Neuronal stem cell (in vitro differentiated cells): Measurements from ENCODE around the gene KLHDC9.

Experiments used
- DNase-seq: peaks from one replicate; pipeline ENCODE4 v3.0.0-alpha.2; 2013; ENCODE audit warnings: low spot score
- H2AFZ ChIP-seq: one replicate; pipeline ENCODE4 v1.6.1; 2013; ENCODE audit warnings: mild to moderate bottlenecking, low read length, inconsistent platforms
- H2AK5ac ChIP-seq: 2 replicates; pipeline ENCODE4 v1.6.1; 2013; ENCODE audit warnings: low read depth, mild to moderate bottlenecking, inconsistent platforms, low read length, moderate library complexity, mixed read lengths
- H2BK120ac ChIP-seq: 2 replicates; pipeline ENCODE4 v1.6.1; 2013; ENCODE audit warnings: low read depth, mild to moderate bottlenecking, inconsistent platforms, low read length, moderate library complexity, mixed read lengths
- H2BK12ac ChIP-seq: one replicate; pipeline ENCODE4 v1.6.1; 2013; ENCODE audit warnings: low read length, inconsistent platforms
- H2BK15ac ChIP-seq: 2 replicates; pipeline ENCODE4 v1.6.1; 2013; ENCODE audit warnings: mild to moderate bottlenecking, low read length, inconsistent platforms, mixed read lengths
- H2BK5ac ChIP-seq: one replicate; pipeline ENCODE4 v1.6.1; 2013; ENCODE audit warnings: inconsistent platforms, mild to moderate bottlenecking, low read length, moderate library complexity
- H3K14ac ChIP-seq: one replicate; pipeline ENCODE4 v1.6.1; 2013; ENCODE audit warnings: low read length, inconsistent platforms
- H3K18ac ChIP-seq: 2 replicates; pipeline ENCODE4 v1.6.1; 2013; ENCODE audit warnings: low read length, inconsistent platforms
- H3K23ac ChIP-seq: 2 replicates; pipeline ENCODE4 v1.6.1; 2013; ENCODE audit warnings: low read depth, mild to moderate bottlenecking, mixed read lengths, low read length, inconsistent platforms; ENCODE audit not compliant: poor library complexity
- H3K27ac ChIP-seq: replicated peaks from 3 replicates; pipeline ENCODE4 v1.5.1; 2013; ENCODE audit warnings: low read length, inconsistent platforms
- H3K27me3 ChIP-seq, 3 experiments: 2 replicates each; pipeline ENCODE4 v1.6.1; 2013; ENCODE audit warnings: low read length in 3 of 3, mild to moderate bottlenecking in 2 of 3, inconsistent platforms in 1 of 3, low read depth in 1 of 3, mixed read lengths in 1 of 3, moderate library complexity in 1 of 3; ENCODE audit not compliant: control insufficient read depth in 3 of 3, insufficient read depth in 3 of 3
- H3K36me3 ChIP-seq, 2 donors: replicated peaks in 1 of 2; 2 replicates each; pipeline ENCODE4 v1.6.1; 2013; ENCODE audit warnings: low read length in 2 of 2; ENCODE audit not compliant: control insufficient read depth in 2 of 2, insufficient read depth in 2 of 2
- H3K4ac ChIP-seq: 2 replicates; pipeline ENCODE4 v1.6.1; 2013; ENCODE audit warnings: inconsistent platforms, mild to moderate bottlenecking, low read length, moderate library complexity
- H3K4me1 ChIP-seq, 2 donors: 1 replicate in 1 of 2; 2 replicates in 1 of 2; pipeline ENCODE4 v1.6.1; 2013; ENCODE audit warnings: low read length in 2 of 2, low read depth in 1 of 2; ENCODE audit not compliant: control insufficient read depth in 2 of 2, insufficient read depth in 1 of 2
- H3K4me2 ChIP-seq: one replicate; pipeline ENCODE4 v1.6.1; 2013; ENCODE audit warnings: mild to moderate bottlenecking, low read length, inconsistent platforms; ENCODE audit not compliant: insufficient read depth, poor library complexity, severe bottlenecking
- H3K4me3 ChIP-seq, 2 donors: 2 replicates each; pipeline ENCODE4 v1.5.1; 2013; ENCODE audit warnings: low read length in 2 of 2, mild to moderate bottlenecking in 2 of 2, inconsistent platforms in 1 of 2, moderate library complexity in 1 of 2
- H3K79me1 ChIP-seq: one replicate; pipeline ENCODE4 v1.6.1; 2013; ENCODE audit warnings: low read depth, mild to moderate bottlenecking, inconsistent platforms, low read length, moderate library complexity
- H3K9ac ChIP-seq: one replicate; pipeline ENCODE4 v1.6.1; 2013; ENCODE audit warnings: mild to moderate bottlenecking, low read depth, low read length, inconsistent platforms; ENCODE audit not compliant: poor library complexity
- H3K9me3 ChIP-seq, 2 donors: replicated peaks in 1 of 2; 2 replicates each; pipeline versions ENCODE3 to v1.6.1; 2013; ENCODE audit warnings: low read length in 2 of 2, mild to moderate bottlenecking in 2 of 2, inconsistent platforms in 1 of 2, low read depth in 1 of 2, mixed read lengths in 1 of 2, moderate library complexity in 1 of 2; ENCODE audit not compliant: control insufficient read depth in 2 of 2, insufficient read depth in 1 of 2
- H4K8ac ChIP-seq: one replicate; pipeline ENCODE4 v1.6.1; 2013; ENCODE audit warnings: low read depth, mild to moderate bottlenecking, inconsistent platforms, low read length, moderate library complexity
- H4K91ac ChIP-seq: one replicate; pipeline ENCODE4 v1.6.1; 2013; ENCODE audit warnings: low read length, low read depth, mild to moderate bottlenecking, inconsistent platforms; ENCODE audit not compliant: poor library complexity
- WGBS, 2 donors: extraction: QIAGEN DNeasy Blood & Tissue Kit; methylation state at CpG; one replicate each; pipeline ENCODE4 v1.1.7; 2013; ENCODE audit warnings: missing lambda C conversion rate in 2 of 2, mixed read lengths in 1 of 2; ENCODE audit not compliant: insufficient read length in 2 of 2, insufficient replicate concordance in 1 of 2; ENCODE audit errors: extremely low coverage in 2 of 2; 5-methylcytosine and 5-hydroxymethylcytosine counted together

KLHDC9 gene

DNA sequence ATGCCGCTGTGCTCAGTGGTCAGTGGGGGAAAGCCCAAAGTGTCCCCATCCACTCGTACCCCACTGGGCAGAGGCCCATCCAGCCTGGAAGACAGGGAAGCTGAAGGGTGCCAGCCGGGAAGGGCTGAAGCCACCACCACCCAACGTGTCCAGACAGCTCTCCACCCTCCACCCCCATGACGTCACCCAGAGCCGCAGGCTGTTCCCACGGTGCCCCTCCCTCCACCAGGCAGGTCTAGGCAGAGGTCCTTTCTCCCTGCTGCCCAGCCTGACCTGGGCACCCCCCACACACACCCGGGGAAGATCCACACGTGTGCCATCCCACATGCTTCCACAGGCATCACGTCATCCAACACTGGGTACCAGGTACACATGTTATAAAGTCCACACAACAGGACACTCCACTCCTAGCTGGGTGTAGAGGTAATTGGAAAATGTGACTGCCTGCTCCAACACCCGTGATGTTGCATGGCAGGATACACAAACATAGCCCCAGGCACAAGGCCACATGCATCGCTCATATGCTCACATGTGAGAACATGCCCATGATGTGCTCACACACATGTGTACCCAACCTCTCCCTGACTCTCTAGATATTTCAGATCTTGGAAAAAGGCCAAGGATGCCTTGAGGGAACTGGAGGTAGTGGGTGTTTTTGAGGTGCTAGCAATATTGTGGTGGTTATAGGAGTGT, 23.3 kb upstream of the KLHDC9 start:
- H3K27me3 ChIP-seq, result peaks cover 0 to 4% (median 0%) of the 10 kb centered on the region in 3 experiments
- H4K91ac ChIP-seq, result no peak overlapping the region
- H2AFZ ChIP-seq, result no peak overlapping the region
- peaks cover 4 to 22% of the 10 kb centered on the region in 2 donors for H3K4me1 ChIP-seq
- H3K9me3 ChIP-seq, result peaks cover 0 to 5% of the 10 kb centered on the region in 2 donors
- H3K4me3 ChIP-seq, result peak overlapping the region in 1 of 2 donors; percentile 17
- no peaks in the 10 kb centered on the region for H3K36me3 ChIP-seq
- H4K8ac ChIP-seq, result no peak overlapping the region
- no peak overlapping the region for H2BK15ac ChIP-seq
- no peaks in the 10 kb centered on the region for H3K79me1 ChIP-seq
- H3K27ac ChIP-seq, result no peak overlapping the region
- peak overlapping the region; percentile 92 for H3K14ac ChIP-seq
- H3K4ac ChIP-seq, result peak overlapping the region; percentile 27
- H2BK120ac ChIP-seq, result no peak overlapping the region
- peak overlapping the region; percentile 63 for H2BK12ac ChIP-seq
- no CpG with 5 or more reads among the region's 12 CpGs for WGBS, 2 donors
- no peak for DNase-seq
- H2AK5ac ChIP-seq, result peak overlapping the region; percentile 89
- no peak overlapping the region for H3K23ac ChIP-seq
- no peak overlapping the region for H3K9ac ChIP-seq
- H3K18ac ChIP-seq, result peak overlapping the region; percentile 38
- no peak overlapping the region for H3K4me2 ChIP-seq
- peak overlapping the region; percentile 11 for H2BK5ac ChIP-seq

DNA sequence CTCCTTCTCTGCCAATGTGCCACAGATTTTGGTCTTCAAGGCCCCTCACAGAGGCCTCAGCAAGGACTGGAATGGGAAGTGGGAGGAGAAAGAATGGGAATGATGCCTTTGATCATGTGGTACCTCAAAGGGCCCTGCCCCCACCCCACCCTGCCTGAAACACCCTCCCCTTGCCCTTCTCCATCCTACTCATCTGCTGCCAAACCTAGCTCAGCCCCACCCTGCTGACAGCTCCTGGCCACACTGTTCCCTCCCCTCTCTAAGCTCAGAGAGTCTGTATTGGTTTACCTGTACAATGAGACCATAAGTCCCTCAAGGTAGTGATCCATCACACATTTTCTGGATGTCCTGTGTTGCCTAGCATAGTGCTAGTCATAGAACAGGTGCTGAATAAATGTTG, 21.8 kb upstream of the KLHDC9 start:
- no peak overlapping the region for H4K8ac ChIP-seq
- H3K79me1 ChIP-seq, result no peaks in the 10 kb centered on the region
- peaks cover 0 to 8% (median 0%) of the 10 kb centered on the region in 3 experiments for H3K27me3 ChIP-seq
- no peak overlapping the region for H2AK5ac ChIP-seq
- no peak for DNase-seq
- peak overlapping the region; percentile 41 for H4K91ac ChIP-seq
- H2BK5ac ChIP-seq, result no peak overlapping the region
- H3K23ac ChIP-seq, result peak overlapping the region; percentile 29
- H3K9me3 ChIP-seq, result no peaks in the 10 kb centered on the region
- peak overlapping the region; percentile 13 for H3K18ac ChIP-seq
- H2BK12ac ChIP-seq, result no peak overlapping the region
- H2BK120ac ChIP-seq, result peak overlapping the region; percentile 8
- no peak overlapping the region for H3K9ac ChIP-seq
- H3K14ac ChIP-seq, result no peak overlapping the region
- H3K4me3 ChIP-seq, result no peak overlapping the region
- no peak overlapping the region for H3K4ac ChIP-seq
- no peak overlapping the region for H2BK15ac ChIP-seq
- no peak overlapping the region for H3K27ac ChIP-seq
- no peak overlapping the region for H3K4me2 ChIP-seq
- no peaks in the 10 kb centered on the region for H3K36me3 ChIP-seq
- no peak overlapping the region for H2AFZ ChIP-seq
- H3K4me1 ChIP-seq, result peaks cover 8 to 25% of the 10 kb centered on the region in 2 donors

DNA sequence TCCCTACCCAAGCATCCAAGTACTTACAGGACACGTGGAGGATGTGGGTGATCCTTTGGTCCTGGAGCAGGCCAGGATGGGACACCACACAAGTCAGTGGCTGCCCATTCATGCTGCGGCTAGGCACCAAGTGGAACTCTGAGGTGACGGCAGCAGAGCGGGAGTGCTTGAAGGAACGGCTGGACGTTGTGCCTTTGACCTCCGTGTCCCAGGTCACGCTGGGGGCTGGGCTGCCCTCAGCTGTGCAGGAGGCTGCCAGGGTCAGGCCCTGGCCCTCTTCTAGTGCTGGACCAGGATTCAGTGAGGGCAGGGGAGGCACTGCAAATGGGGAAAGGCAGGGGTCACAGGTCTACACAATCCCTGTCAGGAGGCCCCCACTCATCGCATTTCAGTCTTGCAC, 20.7 kb upstream of the KLHDC9 start:
- WGBS, 2 donors, result no CpG with 5 or more reads among the region's 9 CpGs
- H3K36me3 ChIP-seq, result no peaks in the 10 kb centered on the region
- H2BK12ac ChIP-seq, result no peak overlapping the region
- no peaks in the 10 kb centered on the region for H3K79me1 ChIP-seq
- peak overlapping the region; percentile 90 for H3K14ac ChIP-seq
- peak overlapping the region; percentile 77 for H3K18ac ChIP-seq
- no peak for DNase-seq
- H3K27ac ChIP-seq, result no peak overlapping the region
- no peak overlapping the region for H3K4me2 ChIP-seq
- H2BK15ac ChIP-seq, result no peak overlapping the region
- H3K4ac ChIP-seq, result no peak overlapping the region
- H4K91ac ChIP-seq, result no peak overlapping the region
- H3K4me3 ChIP-seq, result no peak overlapping the region
- no peak overlapping the region for H3K23ac ChIP-seq
- peaks cover 8 to 20% of the 10 kb centered on the region in 2 donors for H3K4me1 ChIP-seq
- H2AK5ac ChIP-seq, result peak overlapping the region; percentile 20
- no peak overlapping the region for H4K8ac ChIP-seq
- no peaks in the 10 kb centered on the region for H3K9me3 ChIP-seq
- no peak overlapping the region for H2AFZ ChIP-seq
- H2BK5ac ChIP-seq, result no peak overlapping the region
- no peak overlapping the region for H2BK120ac ChIP-seq
- H3K27me3 ChIP-seq, result peaks cover 0 to 8% (median 0%) of the 10 kb centered on the region in 3 experiments
- H3K9ac ChIP-seq, result no peak overlapping the region

DNA sequence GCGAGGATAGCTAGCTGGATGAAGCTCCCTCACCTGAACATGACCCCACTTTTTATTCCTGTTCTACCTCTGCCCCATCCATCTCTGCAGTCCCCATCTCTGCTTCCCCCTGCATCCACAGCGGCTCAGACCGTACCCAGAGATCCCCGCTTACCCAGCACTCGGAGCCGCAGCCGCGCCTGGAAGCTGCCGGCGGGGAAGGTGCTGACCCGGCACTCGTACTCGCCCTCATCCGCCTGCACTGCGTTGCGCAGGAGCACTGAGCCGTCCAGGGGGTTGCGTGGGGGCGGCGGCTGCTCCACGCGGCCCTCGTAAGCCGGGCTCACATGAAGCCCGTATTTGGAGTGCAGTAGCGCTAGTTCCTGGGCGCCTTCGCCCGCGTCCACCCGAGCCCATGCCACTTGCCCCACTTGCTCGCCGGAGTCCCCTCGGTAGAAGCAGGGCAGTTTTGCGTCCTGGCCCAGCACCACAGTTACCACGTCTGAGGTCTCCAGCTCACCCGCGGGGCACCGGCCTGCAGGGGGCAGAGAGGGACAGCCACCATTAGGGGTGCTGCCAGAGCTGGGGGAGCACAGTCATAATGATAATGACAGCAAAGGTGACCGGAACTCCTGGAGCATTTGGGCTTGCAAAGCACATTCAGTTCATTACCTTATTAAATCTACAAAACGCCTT, 18.6 kb upstream of the KLHDC9 start:
- H3K4ac ChIP-seq, result no peak overlapping the region
- no peak overlapping the region for H3K18ac ChIP-seq
- H2AFZ ChIP-seq, result no peak overlapping the region
- peak overlapping the region; percentile 43 for H3K23ac ChIP-seq
- no peak overlapping the region for H4K91ac ChIP-seq
- H3K14ac ChIP-seq, result no peak overlapping the region
- no peak for DNase-seq
- peaks cover 4 to 7% of the 10 kb centered on the region in 2 donors for H3K4me1 ChIP-seq
- no peaks in the 10 kb centered on the region for H3K9me3 ChIP-seq
- WGBS, 2 donors, result no CpG with 5 or more reads among the region's 41 CpGs
- no peaks in the 10 kb centered on the region for H3K79me1 ChIP-seq
- H2BK15ac ChIP-seq, result no peak overlapping the region
- no peak overlapping the region for H4K8ac ChIP-seq
- H2AK5ac ChIP-seq, result no peak overlapping the region
- H3K4me3 ChIP-seq, result no peak overlapping the region
- H2BK5ac ChIP-seq, result peak overlapping the region; percentile 32
- H3K27me3 ChIP-seq, result peaks cover 0 to 8% (median 0%) of the 10 kb centered on the region in 3 experiments
- no peak overlapping the region for H3K27ac ChIP-seq
- H3K36me3 ChIP-seq, result no peaks in the 10 kb centered on the region
- H3K4me2 ChIP-seq, result no peak overlapping the region
- no peak overlapping the region for H3K9ac ChIP-seq
- no peak overlapping the region for H2BK120ac ChIP-seq
- no peak overlapping the region for H2BK12ac ChIP-seq
